GM12878 (cell line): Measurements from ENCODE around the gene ZNF777. TPM values are rescaled to one million over a fixed set of nuclear protein-coding genes. Genes with fewer than 3 reads are reported as not detected.

ENCODE experiments used
- ASH2L ChIP-seq: fragments of 300-600, 200-600 bp; sonication (generic); IDR thresholded peaks from 2 replicates; pipeline ENCODE4 v1.6.1; 2017; ENCODE audit warnings: low read depth, mild to moderate bottlenecking, borderline replicate concordance
- BRCA1 ChIP-seq: IDR thresholded peaks from 2 replicates; pipeline ENCODE4 v1.6.1; 2011; ENCODE audit warnings: low read depth, low read length, improper control_type of control experiment
- NFYB ChIP-seq: IDR thresholded peaks from 2 replicates; pipeline ENCODE4 v1.6.1; 2011; ENCODE audit warnings: low read depth, mild to moderate bottlenecking, low read length, improper control_type of control experiment, moderate library complexity; ENCODE audit not compliant: insufficient read depth
- PAX5 ChIP-seq: IDR thresholded peaks from 2 replicates; pipeline ENCODE4 v1.6.1; 2011; ENCODE audit warnings: low read depth, low read length, borderline replicate concordance
- PML ChIP-seq: IDR thresholded peaks from 2 replicates; pipeline ENCODE4 v1.6.1; 2012; ENCODE audit warnings: low read length, inconsistent platforms
- POU2F2 ChIP-seq: IDR thresholded peaks from 3 replicates; pipeline ENCODE4 v1.6.1; 2011; ENCODE audit warnings: low read depth, mild to moderate bottlenecking, low read length, borderline replicate concordance
- RAD21 ChIP-seq: IDR thresholded peaks from 2 replicates; pipeline ENCODE4 v1.6.1; 2011; ENCODE audit warnings: mild to moderate bottlenecking, low read depth, low read length, moderate library complexity; ENCODE audit not compliant: insufficient read depth
- RCOR1 ChIP-seq: conservative IDR thresholded peaks from 2 replicates; pipeline ENCODE4 v1.6.1; 2012; ENCODE audit warnings: low read depth, low read length, improper control_type of control experiment
- SMC3 ChIP-seq: IDR thresholded peaks from 2 replicates; pipeline ENCODE4 v1.6.1; 2011; ENCODE audit warnings: low read length, improper control_type of control experiment, borderline replicate concordance
- SUZ12 ChIP-seq: fragments of 200-600 bp; sonication (generic); IDR thresholded peaks from one replicate; pipeline ENCODE4 v1.6.1; 2018; ENCODE audit warnings: antibody characterized with exemption, mild to moderate bottlenecking; ENCODE audit not compliant: unreplicated experiment
- YBX1 ChIP-seq: fragments of 450-650 bp; IDR thresholded peaks from 2 replicates; pipeline ENCODE4 v1.6.1; 2016; ENCODE audit warnings: antibody characterized with exemption
- polyA plus RNA-seq, 11 experiments: library from polyadenylated mRNA; depleted of rRNA in 4 of 11; unstranded in 6 of 11; stranded (reverse) in 5 of 11; fragments of >200 nt; fragmentation: Nextera tagmentation in 4 of 11; fragmentation: Illumina TruSeq in 1 of 11; extraction: Ambion mirVana in 4 of 11; extraction: Trizol in 1 of 11; gene quantifications; 1 replicate in 1 of 11; 2 replicates in 10 of 11; pipeline versions ENCODE4 v1.2.1 to v1.2.3, GENCODE V29; 2011 to 2016; ENCODE audit warnings: inconsistent platforms in 2 of 11, missing spikeins in 2 of 11, low read depth in 1 of 11
- total RNA-seq, 4 experiments: library from RNA; depleted of rRNA in 3 of 4; stranded (reverse); fragments of >200 nt in 3 of 4; fragmentation: Illumina TruSeq in 1 of 4; extraction: Trizol in 1 of 4; gene quantifications; 2 replicates each; pipeline versions ENCODE4 v1.2.1 to v1.2.3, GENCODE V29; 2013 to 2021
- TF ChIP-seq, protein P1 (sequence below): fragments of 450-650 bp; IDR thresholded peaks from 2 replicates; pipeline ENCODE4 v1.6.1; 2017; ENCODE audit warnings: mild to moderate bottlenecking, low read depth, inconsistent platforms; ENCODE audit not compliant: poor library complexity, severe bottlenecking
- TF ChIP-seq, protein P2 (sequence below): IDR thresholded peaks from 2 replicates; pipeline ENCODE4 v1.6.1; 2011; ENCODE audit warnings: borderline replicate concordance, low read depth, mild to moderate bottlenecking, moderate library complexity, low read length; ENCODE audit not compliant: insufficient read depth, poor library complexity, severe bottlenecking

The ZNF777 gene
- total and polyA plus RNA-seq, 10 of the 15 experiments (the other 5 are each of a cell fraction or from before 2014, with no cell fraction given): 0.03 to 16.0 (median 3.7) TPM

DNA sequence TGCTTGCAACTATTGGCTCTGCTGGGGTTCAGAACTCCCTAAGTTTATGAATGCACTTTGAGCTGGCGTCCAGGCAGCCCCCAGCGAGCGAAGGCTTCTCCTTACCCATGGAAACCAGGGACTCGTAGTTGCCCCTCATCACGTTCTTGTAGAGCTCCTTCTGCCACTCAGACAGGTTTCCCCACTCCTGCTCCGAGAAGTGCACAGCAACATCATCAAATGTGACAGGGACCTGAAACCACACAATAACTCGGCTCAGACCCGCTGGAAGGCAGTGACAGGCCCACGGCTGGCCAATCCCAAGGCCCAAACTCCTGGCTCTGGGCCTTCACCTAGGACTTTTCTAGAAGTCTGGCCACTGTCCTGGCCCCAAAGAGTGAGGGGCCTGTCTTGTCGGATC, 6.9 kb downstream of the ZNF777 start (continued):
- TF ChIP-seq, protein P1, sequence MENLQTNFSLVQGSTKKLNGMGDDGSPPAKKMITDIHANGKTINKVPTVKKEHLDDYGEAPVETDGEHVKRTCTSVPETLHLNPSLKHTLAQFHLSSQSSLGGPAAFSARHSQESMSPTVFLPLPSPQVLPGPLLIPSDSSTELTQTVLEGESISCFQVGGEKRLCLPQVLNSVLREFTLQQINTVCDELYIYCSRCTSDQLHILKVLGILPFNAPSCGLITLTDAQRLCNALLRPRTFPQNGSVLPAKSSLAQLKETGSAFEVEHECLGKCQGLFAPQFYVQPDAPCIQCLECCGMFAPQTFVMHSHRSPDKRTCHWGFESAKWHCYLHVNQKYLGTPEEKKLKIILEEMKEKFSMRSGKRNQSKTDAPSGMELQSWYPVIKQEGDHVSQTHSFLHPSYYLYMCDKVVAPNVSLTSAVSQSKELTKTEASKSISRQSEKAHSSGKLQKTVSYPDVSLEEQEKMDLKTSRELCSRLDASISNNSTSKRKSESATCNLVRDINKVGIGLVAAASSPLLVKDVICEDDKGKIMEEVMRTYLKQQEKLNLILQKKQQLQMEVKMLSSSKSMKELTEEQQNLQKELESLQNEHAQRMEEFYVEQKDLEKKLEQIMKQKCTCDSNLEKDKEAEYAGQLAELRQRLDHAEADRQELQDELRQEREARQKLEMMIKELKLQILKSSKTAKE: no peak
- TF ChIP-seq, protein P2, sequence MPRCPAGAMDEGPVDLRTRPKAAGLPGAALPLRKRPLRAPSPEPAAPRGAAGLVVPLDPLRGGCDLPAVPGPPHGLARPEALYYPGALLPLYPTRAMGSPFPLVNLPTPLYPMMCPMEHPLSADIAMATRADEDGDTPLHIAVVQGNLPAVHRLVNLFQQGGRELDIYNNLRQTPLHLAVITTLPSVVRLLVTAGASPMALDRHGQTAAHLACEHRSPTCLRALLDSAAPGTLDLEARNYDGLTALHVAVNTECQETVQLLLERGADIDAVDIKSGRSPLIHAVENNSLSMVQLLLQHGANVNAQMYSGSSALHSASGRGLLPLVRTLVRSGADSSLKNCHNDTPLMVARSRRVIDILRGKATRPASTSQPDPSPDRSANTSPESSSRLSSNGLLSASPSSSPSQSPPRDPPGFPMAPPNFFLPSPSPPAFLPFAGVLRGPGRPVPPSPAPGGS: no peak
- TF ChIP-seq BRCA1 (no peak), POU2F2 (no peak), SMC3 (no peak), ASH2L (no peak), PAX5 (no peak), NFYB (no peak), SUZ12 (no peak), YBX1 (no peak), RCOR1 (no peak), RAD21 (no peak), PML (no peak)
- TF ChIP-seq, all 136 proteins: peak for 0
